Parathyroid adenoma (tissue), 2 donors: Measurements from ENCODE around the gene NDST3.
"Not testable (repeated sequence)": the region's sequence is repeated elsewhere in the genome, so short reads cannot be mapped to it uniquely, and the experiment has no call there.

ENCODE experiments used
- H2AFZ ChIP-seq: fragments of 300-600 bp; sonication (generic); one replicate; pipeline ENCODE4 v1.7.0; 2017; ENCODE audit warnings: antibody characterized with exemption, mild to moderate bottlenecking
- H3K27ac ChIP-seq: fragments of 300-600 bp; sonication (generic); one replicate; pipeline ENCODE4 v1.7.0; 2017
- H3K27me3 ChIP-seq: fragments of 300-600 bp; sonication (generic); one replicate; pipeline ENCODE4 v1.7.0; 2017; ENCODE audit warnings: low read length; ENCODE audit not compliant: control insufficient read depth, insufficient read depth
- H3K36me3 ChIP-seq: fragments of 300-600 bp; sonication (generic); one replicate; pipeline ENCODE4 v1.7.0; 2017; ENCODE audit warnings: low read length; ENCODE audit not compliant: control insufficient read depth, insufficient read depth
- H3K4me1 ChIP-seq: fragments of 300-600 bp; sonication (generic); one replicate; pipeline ENCODE4 v1.7.0; 2017; ENCODE audit warnings: control low read depth
- H3K4me2 ChIP-seq: fragments of 300-600 bp; sonication (generic); one replicate; pipeline ENCODE4 v1.7.0; 2017; ENCODE audit warnings: low read length
- H3K4me3 ChIP-seq: fragments of 300-600 bp; sonication (generic); one replicate; pipeline ENCODE4 v1.7.0; 2017; ENCODE audit warnings: low read depth, low read length
- H3K79me2 ChIP-seq: fragments of 300-600 bp; sonication (generic); one replicate; pipeline ENCODE4 v1.7.0; 2017; ENCODE audit warnings: control low read depth
- H3K9ac ChIP-seq: fragments of 300-600 bp; sonication (generic); one replicate; pipeline ENCODE4 v1.7.0; 2017; ENCODE audit warnings: mild to moderate bottlenecking
- H3K9me3 ChIP-seq: fragments of 300-600 bp; sonication (generic); one replicate; pipeline ENCODE4 v1.7.0; 2017; ENCODE audit warnings: low read length; ENCODE audit not compliant: control insufficient read depth
- TF ChIP-seq, protein P1 (sequence below): fragments of 300-600 bp; sonication (generic); IDR thresholded peaks from one replicate; pipeline ENCODE4 v1.7.0; 2017; ENCODE audit warnings: antibody characterized with exemption, mild to moderate bottlenecking
- donor health status: primary hyperparathyroidism.

Gene NDST3

DNA sequence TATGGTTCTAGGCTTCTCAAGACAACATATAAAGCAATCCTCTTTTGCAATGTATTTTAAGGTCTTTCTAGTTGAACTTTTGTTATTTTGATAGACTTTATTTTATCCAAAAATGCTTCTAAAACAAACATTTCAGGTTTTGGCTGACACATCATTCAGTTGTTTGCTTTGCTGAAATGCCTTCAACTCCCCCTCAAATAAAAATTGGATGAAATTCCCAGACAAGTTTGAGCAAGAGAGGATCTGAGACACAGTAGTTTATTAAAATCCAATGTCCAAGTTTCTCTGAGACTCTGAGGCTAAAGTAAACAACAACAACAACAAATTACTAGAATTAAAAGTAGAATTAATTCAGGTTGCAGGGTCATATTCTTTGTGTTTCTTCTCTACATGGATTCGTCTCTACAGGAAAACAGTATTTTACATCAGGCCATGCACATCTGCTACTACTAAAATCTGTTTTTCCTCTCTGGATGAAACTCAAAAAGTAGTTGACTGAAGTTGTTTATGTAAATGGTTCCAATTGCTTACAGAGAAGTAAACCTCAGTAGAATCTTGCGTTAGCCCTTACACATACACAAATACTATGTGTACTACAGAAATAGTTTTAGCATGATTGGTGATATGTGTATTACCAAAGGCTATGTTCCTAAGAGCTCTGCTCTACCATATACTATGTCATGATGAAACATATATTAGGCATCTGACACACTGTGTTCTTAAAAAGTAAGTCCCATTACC is 253.6 kb downstream of the NDST3 start:
- no peak overlapping the region for H3K9ac ChIP-seq
- H3K4me3 ChIP-seq = no peak overlapping the region
- no peaks in the 10 kb centered on the region for H3K9me3 ChIP-seq
- no peaks in the 10 kb centered on the region for H3K36me3 ChIP-seq
- H3K27me3 ChIP-seq = no peaks in the 10 kb centered on the region
- no peak overlapping the region for H3K27ac ChIP-seq
- TF ChIP-seq, protein P1, sequence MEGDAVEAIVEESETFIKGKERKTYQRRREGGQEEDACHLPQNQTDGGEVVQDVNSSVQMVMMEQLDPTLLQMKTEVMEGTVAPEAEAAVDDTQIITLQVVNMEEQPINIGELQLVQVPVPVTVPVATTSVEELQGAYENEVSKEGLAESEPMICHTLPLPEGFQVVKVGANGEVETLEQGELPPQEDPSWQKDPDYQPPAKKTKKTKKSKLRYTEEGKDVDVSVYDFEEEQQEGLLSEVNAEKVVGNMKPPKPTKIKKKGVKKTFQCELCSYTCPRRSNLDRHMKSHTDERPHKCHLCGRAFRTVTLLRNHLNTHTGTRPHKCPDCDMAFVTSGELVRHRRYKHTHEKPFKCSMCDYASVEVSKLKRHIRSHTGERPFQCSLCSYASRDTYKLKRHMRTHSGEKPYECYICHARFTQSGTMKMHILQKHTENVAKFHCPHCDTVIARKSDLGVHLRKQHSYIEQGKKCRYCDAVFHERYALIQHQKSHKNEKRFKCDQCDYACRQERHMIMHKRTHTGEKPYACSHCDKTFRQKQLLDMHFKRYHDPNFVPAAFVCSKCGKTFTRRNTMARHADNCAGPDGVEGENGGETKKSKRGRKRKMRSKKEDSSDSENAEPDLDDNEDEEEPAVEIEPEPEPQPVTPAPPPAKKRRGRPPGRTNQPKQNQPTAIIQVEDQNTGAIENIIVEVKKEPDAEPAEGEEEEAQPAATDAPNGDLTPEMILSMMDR = no peak
- no peaks in the 10 kb centered on the region for H3K4me1 ChIP-seq
- no peak overlapping the region for H3K4me2 ChIP-seq
- no peak overlapping the region for H2AFZ ChIP-seq
- no peaks in the 10 kb centered on the region for H3K79me2 ChIP-seq

DNA sequence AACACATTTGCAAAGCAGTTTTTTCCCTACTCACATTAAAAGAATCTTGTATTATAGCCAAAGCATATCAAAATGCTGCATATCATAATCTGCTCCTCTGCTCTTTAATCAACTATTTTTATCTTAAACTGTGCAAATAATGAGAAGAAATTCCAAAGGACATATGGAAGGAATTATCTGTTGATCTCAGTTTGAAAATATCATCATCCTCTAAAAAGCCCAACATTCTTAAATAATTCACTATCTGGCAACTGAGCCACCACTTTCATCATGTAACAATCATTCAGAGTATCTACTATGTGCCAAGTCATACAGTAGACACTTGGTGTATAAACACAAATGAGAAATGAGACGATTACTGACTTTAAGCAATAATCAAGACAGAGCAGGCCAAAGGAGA is 255.5 kb downstream of the NDST3 start:
- Histone ChIP-seq H2AFZ (no peak overlapping the region), H3K27ac (no peak overlapping the region), H3K4me2 (no peak overlapping the region), H3K4me3 (no peak overlapping the region), H3K4me1 (no peaks in the 10 kb centered on the region), H3K79me2 (no peaks in the 10 kb centered on the region), H3K36me3 (no peaks in the 10 kb centered on the region), H3K27me3 (no peaks in the 10 kb centered on the region), H3K9ac (no peak overlapping the region), H3K9me3 (no peaks in the 10 kb centered on the region)
- TF ChIP-seq, protein P1 = no peak

DNA sequence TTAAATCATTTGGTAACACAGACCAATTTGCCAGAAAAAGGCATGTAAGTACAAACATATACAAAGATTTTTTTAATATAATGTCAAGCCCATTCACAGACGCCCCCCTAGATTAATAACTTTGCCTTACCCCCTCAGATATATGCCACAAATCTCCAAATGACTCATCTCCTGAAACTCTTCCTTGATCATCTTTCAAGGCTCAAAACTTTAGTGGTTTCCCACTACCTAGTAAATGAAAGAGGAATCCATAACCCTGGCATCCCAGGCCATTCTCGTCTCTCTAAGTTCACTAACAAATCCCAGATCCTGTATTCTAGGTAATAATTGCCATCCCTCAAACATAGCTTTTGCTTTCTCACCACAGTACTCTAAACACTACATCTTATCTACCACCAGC is 256.7 kb downstream of the NDST3 start:
- no peak overlapping the region for H2AFZ ChIP-seq
- H3K79me2 ChIP-seq = no peaks in the 10 kb centered on the region
- no peak overlapping the region for H3K27ac ChIP-seq
- no peak overlapping the region for H3K9ac ChIP-seq
- no peaks in the 10 kb centered on the region for H3K9me3 ChIP-seq
- no peaks in the 10 kb centered on the region for H3K27me3 ChIP-seq
- no peaks in the 10 kb centered on the region for H3K36me3 ChIP-seq
- TF ChIP-seq, protein P1 = no peak
- no peak overlapping the region for H3K4me2 ChIP-seq
- H3K4me3 ChIP-seq = no peak overlapping the region
- no peaks in the 10 kb centered on the region for H3K4me1 ChIP-seq

GRCh38 chr4:118296729-118297128 is 262.4 kb downstream of the NDST3 start:
- Histone ChIP-seq H3K27ac (no peak overlapping the region), H3K4me2 (no peak overlapping the region), H3K9me3 (no peaks in the 10 kb centered on the region), H3K27me3 (no peaks in the 10 kb centered on the region), H3K79me2 (no peaks in the 10 kb centered on the region), H3K36me3 (no peaks in the 10 kb centered on the region), H3K4me1 (no peaks in the 10 kb centered on the region), H3K9ac (no peak overlapping the region), H2AFZ (no peak overlapping the region), H3K4me3 (no peak overlapping the region)
- TF ChIP-seq, protein P1 = no peak

DNA sequence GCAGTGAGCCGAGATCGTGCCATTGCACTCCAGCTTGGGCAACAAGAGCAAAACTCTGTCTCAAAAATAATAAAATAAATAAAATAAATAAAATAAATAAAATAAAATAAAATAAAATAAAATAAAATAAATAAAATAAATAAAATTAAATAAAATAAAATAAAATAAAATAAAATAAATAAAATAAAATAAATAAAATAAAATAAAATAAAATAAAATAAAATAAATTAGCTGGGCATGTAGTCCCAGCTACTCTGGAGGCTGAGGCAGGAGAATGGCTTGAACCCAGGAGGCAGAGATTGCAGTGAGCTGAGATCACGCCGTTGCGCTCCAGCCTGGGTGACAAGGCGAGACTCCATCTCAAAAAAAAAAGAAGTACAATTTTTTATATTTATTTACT is 265.3 kb downstream of the NDST3 start:
- not testable (repeated sequence) for H3K36me3 ChIP-seq, H3K4me3 ChIP-seq, H3K4me2 ChIP-seq, H3K9me3 ChIP-seq, H3K27me3 ChIP-seq, H3K27ac ChIP-seq, H2AFZ ChIP-seq, H3K4me1 ChIP-seq, H3K9ac ChIP-seq, H3K79me2 ChIP-seq
